HG03575 (cell line): ENCODE measurements around the gene NAV2.

ENCODE experiments used
- ATAC-seq: cut with Tn5 transposase; IDR thresholded peaks from one replicate; pipeline ENCODE4 v1.9.1; 2021; ENCODE audit not compliant: unreplicated experiment, insufficient number of reproducible peaks, low FRiP score; ENCODE audit errors: extremely low read depth

Gene NAV2

GRCh38 chr11:19842505-19842904 lies 129.9 kb downstream of the NAV2 start:
- ATAC-seq, result no peak

DNA sequence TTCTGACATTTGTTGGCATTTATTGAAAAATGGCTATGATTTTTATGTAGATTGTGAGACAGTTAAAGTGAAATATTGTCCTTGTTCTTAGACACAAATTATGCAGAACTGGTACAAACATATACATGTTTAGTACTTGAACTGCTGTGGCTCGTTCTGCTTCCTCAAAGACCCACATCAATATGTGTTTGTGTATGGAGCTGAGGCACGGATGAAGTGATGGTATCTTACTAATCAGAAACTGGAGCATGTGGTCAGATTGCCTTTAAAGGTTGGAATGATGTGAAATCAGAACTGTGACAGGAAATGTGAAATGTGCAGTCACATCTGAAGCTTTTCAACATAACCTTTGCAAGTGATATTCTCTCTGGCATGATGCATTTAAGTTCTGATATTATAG lies 130.4 kb downstream of the NAV2 start:
- no peak for ATAC-seq

DNA sequence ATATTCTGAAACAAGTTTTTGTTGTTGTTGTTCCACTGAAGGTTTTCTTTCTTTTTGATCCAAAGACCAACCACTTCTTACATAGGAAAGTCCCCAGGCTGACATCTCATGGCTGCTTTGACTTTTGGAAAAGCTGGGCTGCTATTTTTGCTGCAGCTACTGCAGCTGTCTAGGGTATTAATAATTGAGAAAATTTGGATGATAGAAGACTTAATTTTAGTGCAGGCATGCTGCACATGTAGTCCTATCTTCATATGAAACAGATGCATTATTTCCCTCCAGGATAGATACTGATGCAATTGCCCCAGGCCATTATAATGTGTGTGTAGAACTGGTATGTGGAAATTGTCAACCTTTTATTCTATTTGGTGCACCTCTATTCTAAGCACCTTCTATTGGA lies 131.4 kb downstream of the NAV2 start:
- ATAC-seq, result no peak

GRCh38 chr11:19844806-19845205 lies 132.2 kb downstream of the NAV2 start:
- no peak for ATAC-seq

GRCh38 chr11:19845626-19846025 lies 133.0 kb downstream of the NAV2 start:
- ATAC-seq, result no peak

GRCh38 chr11:19846654-19847305 lies 134.1 kb downstream of the NAV2 start:
- no peak for ATAC-seq

DNA sequence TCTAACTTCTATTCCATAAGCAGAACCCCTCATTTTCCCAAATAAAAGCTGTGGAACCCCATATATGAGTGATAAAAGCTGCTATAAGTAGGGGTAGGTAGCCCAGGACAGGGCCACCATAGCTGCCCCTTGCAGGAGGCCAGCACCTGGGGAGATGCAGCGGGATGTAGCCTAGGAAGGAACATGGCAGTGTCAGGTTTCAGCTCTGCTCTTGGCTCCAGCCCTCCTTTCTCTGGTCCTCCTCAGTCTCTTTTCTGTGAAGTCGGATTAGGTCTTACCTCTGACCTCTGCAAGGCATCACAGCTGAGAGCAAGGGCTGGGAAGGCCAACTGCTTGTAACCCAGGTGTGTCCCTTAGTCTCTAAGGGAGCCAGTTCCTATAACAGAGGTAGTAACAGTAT lies 135.6 kb downstream of the NAV2 start:
- no peak for ATAC-seq

- ATAC-seq, result no peak
Observed at GRCh38 chr11:19849107-19849789, 136.6 kb downstream of the NAV2 start.

DNA sequence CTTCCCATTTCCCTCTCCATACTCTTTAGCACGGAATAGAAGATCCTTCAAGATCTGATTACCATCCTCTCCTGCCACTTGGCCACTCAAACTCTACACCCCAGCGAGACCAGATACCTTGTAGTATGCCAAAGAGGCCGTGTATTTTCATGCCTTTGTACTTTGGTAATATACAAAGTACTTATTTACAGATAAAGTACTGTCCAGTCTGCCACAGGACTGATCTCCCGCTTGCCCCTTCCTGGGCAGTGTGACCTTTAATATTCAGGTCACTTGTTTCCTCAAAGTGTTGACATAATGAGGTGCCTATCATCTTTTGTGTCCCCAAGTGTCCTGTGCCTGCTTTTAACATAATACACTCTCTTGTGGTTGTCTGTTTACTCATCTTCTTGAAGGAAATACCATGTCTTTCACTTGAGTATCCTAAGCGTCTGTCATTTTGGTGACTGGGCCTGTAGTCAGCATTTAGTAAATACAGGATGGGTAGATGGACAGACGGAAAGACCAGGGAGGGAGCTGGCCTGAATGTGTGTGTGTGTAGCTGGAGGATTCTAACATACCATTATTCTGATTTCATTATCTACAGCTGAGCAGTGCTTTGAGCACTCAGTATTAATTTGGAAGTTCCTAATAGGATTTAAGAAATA lies 137.4 kb downstream of the NAV2 start:
- ATAC-seq, result no peak

- no peak for ATAC-seq
Observed at GRCh38 chr11:19852288-19852687, 139.7 kb downstream of the NAV2 start.

GRCh38 chr11:19853016-19853415 lies 140.4 kb downstream of the NAV2 start:
- ATAC-seq, result no peak

DNA sequence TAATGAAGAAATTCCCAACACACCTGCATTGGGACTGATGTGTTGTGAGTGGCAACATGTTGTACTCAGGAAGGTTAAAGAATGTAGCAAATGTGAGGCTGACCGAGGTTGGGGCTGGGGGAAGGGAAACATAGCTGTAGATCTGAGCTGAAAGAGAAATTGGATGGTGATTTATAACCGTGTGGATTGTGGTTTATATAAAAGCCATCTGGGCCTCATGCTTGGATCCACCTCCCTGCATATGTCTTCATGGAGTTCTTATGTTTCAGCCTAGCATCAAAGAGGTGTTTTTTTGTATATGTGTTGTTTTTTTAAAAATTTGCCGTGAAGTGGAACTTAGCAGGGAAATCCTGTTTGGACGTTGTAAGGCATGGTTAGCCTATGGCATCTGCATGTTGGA lies 141.3 kb downstream of the NAV2 start:
- ATAC-seq, result no peak

GRCh38 chr11:19861171-19861570 lies 148.5 kb downstream of the NAV2 start:
- ATAC-seq, result no peak

DNA sequence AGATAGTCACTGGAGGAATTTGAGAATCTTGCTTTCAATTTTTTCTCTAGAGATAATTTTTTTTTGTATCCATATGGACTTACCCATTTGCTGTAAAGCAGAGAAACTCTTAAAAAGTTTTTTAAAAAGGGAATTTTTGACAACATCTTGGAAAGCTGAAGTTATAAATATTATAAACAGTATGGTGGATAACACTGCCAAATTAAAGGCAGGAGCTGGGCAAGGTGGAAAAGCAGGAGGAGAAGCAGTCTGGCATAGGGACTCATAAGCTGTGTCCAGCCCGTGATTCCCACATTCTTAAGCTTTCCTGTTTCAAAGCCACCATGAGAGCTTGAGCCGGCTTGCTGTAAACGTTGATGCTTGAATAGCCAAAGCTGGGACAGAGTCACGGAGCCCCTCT lies 149.5 kb downstream of the NAV2 start:
- ATAC-seq, result no peak

- no peak for ATAC-seq
Observed at GRCh38 chr11:19864141-19865140, 151.8 kb downstream of the NAV2 start.

DNA sequence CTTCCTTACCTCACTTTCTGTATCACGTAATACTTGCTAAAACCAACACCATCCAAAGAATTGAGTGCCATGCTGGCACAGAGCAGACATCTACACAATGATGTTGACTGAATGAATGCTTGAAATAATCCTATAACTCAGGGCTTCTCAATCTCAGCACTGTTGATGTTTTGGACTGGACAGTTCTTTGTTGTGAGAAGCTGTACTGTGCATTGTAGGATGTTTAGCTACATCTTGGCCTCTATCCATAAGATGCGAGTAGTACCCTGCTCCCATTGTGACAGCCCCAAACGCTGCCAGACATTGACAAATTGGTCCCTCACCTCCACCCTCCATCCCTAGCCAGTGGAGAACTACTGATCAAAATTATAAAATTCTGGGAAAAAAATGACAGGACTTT lies 153.4 kb downstream of the NAV2 start:
- ATAC-seq, result no peak

DNA sequence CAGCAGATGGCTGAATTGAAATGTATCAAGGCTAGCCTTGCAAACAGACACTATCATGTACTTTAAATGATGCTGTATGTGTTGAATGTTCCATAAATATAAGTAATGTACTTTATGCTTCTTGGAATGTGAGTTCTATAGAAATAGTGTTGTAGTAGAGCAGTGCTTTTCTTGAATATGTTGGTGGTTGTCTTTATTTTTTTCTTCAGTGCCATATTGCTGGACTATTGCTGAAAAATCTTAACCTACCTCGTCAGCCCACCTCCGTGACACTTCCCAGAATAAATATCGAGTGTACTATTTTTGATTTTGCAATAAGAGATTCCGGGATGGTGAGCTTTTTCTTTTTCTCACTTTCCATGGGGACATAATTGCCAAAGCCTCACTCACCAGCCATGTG lies 153.9 kb downstream of the NAV2 start:
- ATAC-seq, result no peak

GRCh38 chr11:19867064-19867463 lies 154.4 kb downstream of the NAV2 start:
- ATAC-seq, result no peak

- ATAC-seq, result no peak
Observed at GRCh38 chr11:19868281-19868821, 155.7 kb downstream of the NAV2 start.
